ENCODE results near the gene KCNJ4. TPM values are rescaled to one million over a fixed set of nuclear protein-coding genes. Genes with fewer than 3 reads are reported as not detected.

Gene KCNJ4
- not detected in 2 replicates for total RNA-seq

- peaks cover 7% of the 10 kb centered on the region for H3K4me1 Mint-ChIP-seq
- peak within 1 kb of the TSS; percentile 77 for H3K4me3 Mint-ChIP-seq
- H3K27ac Mint-ChIP-seq, result no peak within 1 kb of the TSS
- H3K9me3 Mint-ChIP-seq, result no peaks in the 10 kb centered on the region
- no peaks in the 10 kb centered on the region for H3K36me3 Mint-ChIP-seq (ENCODE audit: low read depth)
- peaks cover 75% of the 10 kb centered on the region for H3K27me3 Mint-ChIP-seq
- intact Hi-C loops (cut with micrococcal nuclease), result no loop called here
- no peak for DNase-seq
Observed at GRCh38 chr22:38455076-38455529, at the start of gene KCNJ4. Gene KCNJ4 (minus strand): TSS chr22:38455199. CDS start chr22:38428132, 27,067 bp downstream.

- Mint-ChIP-seq H3K4me1 (peaks cover 56% of the 10 kb centered on the region), H3K9me3 (peaks cover 7% of the 10 kb centered on the region), H3K36me3 (ENCODE audit: low read depth) (peaks cover 69% of the 10 kb centered on the region), H3K27ac (peak overlapping the region; percentile 40), H3K4me3 (peak overlapping the region; percentile 99), H3K27me3 (no peaks in the 10 kb centered on the region)
- DNase-seq, result no peak
- intact Hi-C loops (cut with micrococcal nuclease), result no loop called here
Observed at GRCh38 chr22:38503021-38503420, 48.0 kb upstream of the KCNJ4 start.

- Mint-ChIP-seq H3K9me3 (peaks cover 4% of the 10 kb centered on the region), H3K4me3 (peak overlapping the region; percentile 99), H3K36me3 (ENCODE audit: low read depth) (peaks cover 74% of the 10 kb centered on the region), H3K27me3 (no peaks in the 10 kb centered on the region), H3K4me1 (peaks cover 59% of the 10 kb centered on the region), H3K27ac (no peak overlapping the region)
- no peak for DNase-seq
- intact Hi-C loops (cut with micrococcal nuclease), result no loop called here
Observed at GRCh38 chr22:38501797-38502672, 47.0 kb upstream of the KCNJ4 start.

GRCh38 chr22:38497869-38498268, 42.9 kb upstream of the KCNJ4 start:
- peaks cover 44% of the 10 kb centered on the region for H3K4me1 Mint-ChIP-seq
- H3K27ac Mint-ChIP-seq, result no peak overlapping the region
- no peak for DNase-seq
- no peak overlapping the region for H3K4me3 Mint-ChIP-seq
- no peaks in the 10 kb centered on the region for H3K9me3 Mint-ChIP-seq
- H3K27me3 Mint-ChIP-seq, result no peaks in the 10 kb centered on the region
- intact Hi-C loops (cut with micrococcal nuclease), result no loop called here
- H3K36me3 Mint-ChIP-seq (ENCODE audit: low read depth), result peaks cover 80% of the 10 kb centered on the region

GRCh38 chr22:38494939-38495338, 39.9 kb upstream of the KCNJ4 start:
- H3K27me3 Mint-ChIP-seq, result no peaks in the 10 kb centered on the region
- intact Hi-C loops (cut with micrococcal nuclease), result no loop called here
- H3K4me3 Mint-ChIP-seq, result no peak overlapping the region
- H3K4me1 Mint-ChIP-seq, result peaks cover 38% of the 10 kb centered on the region
- peak overlapping the region; percentile 37 for H3K27ac Mint-ChIP-seq
- DNase-seq, result no peak
- peaks cover 75% of the 10 kb centered on the region for H3K36me3 Mint-ChIP-seq (ENCODE audit: low read depth)
- H3K9me3 Mint-ChIP-seq, result no peaks in the 10 kb centered on the region

- intact Hi-C loops (cut with micrococcal nuclease), result no loop called here
- H3K27me3 Mint-ChIP-seq, result no peaks in the 10 kb centered on the region
- H3K9me3 Mint-ChIP-seq, result no peaks in the 10 kb centered on the region
- H3K27ac Mint-ChIP-seq, result peak overlapping the region; percentile 37
- H3K36me3 Mint-ChIP-seq (ENCODE audit: low read depth), result peaks cover 77% of the 10 kb centered on the region
- H3K4me3 Mint-ChIP-seq, result no peak overlapping the region
- no peak for DNase-seq
- peaks cover 40% of the 10 kb centered on the region for H3K4me1 Mint-ChIP-seq
Observed at GRCh38 chr22:38494498-38494897, 39.5 kb upstream of the KCNJ4 start.

- H3K36me3 Mint-ChIP-seq (ENCODE audit: low read depth), result peaks cover 79% of the 10 kb centered on the region
- peaks cover 34% of the 10 kb centered on the region for H3K4me1 Mint-ChIP-seq
- no peaks in the 10 kb centered on the region for H3K9me3 Mint-ChIP-seq
- intact Hi-C loops (cut with micrococcal nuclease), result loop anchor here (2.0 kb wide), 1 partner anchor 15 kb away; the partner anchor contains the start of gene DDX17
- H3K27ac Mint-ChIP-seq, result no peak overlapping the region
- no peak for DNase-seq
- no peak overlapping the region for H3K4me3 Mint-ChIP-seq
- no peaks in the 10 kb centered on the region for H3K27me3 Mint-ChIP-seq
Observed at GRCh38 chr22:38491707-38492348, 36.8 kb upstream of the KCNJ4 start.

GRCh38 chr22:38490915-38491314, 35.9 kb upstream of the KCNJ4 start:
- DNase-seq, result no peak
- Mint-ChIP-seq H3K27ac (peak overlapping the region; percentile 84), H3K36me3 (ENCODE audit: low read depth) (peaks cover 81% of the 10 kb centered on the region), H3K4me3 (no peak overlapping the region), H3K27me3 (no peaks in the 10 kb centered on the region), H3K4me1 (peaks cover 35% of the 10 kb centered on the region), H3K9me3 (no peaks in the 10 kb centered on the region)
- intact Hi-C loops (cut with micrococcal nuclease), result loop anchor here (2.0 kb wide), 1 partner anchor 16 kb away; the partner anchor contains the start of gene DDX17

- intact Hi-C loops (cut with micrococcal nuclease), result loop anchor here (2.0 kb wide), 1 partner anchor 16 kb away; the partner anchor contains the start of gene DDX17
- DNase-seq, result no peak
- no peaks in the 10 kb centered on the region for H3K27me3 Mint-ChIP-seq
- peak overlapping the region; percentile 84 for H3K27ac Mint-ChIP-seq
- no peak overlapping the region for H3K4me3 Mint-ChIP-seq
- no peaks in the 10 kb centered on the region for H3K9me3 Mint-ChIP-seq
- H3K4me1 Mint-ChIP-seq, result peaks cover 36% of the 10 kb centered on the region
- H3K36me3 Mint-ChIP-seq (ENCODE audit: low read depth), result peaks cover 82% of the 10 kb centered on the region
Observed at GRCh38 chr22:38490475-38490874, 35.5 kb upstream of the KCNJ4 start.

GRCh38 chr22:38489561-38490145, 34.7 kb upstream of the KCNJ4 start:
- DNase-seq, result no peak
- H3K4me1 Mint-ChIP-seq, result peaks cover 36% of the 10 kb centered on the region
- H3K27me3 Mint-ChIP-seq, result no peaks in the 10 kb centered on the region
- H3K9me3 Mint-ChIP-seq, result no peaks in the 10 kb centered on the region
- intact Hi-C loops (cut with micrococcal nuclease), result loop anchor here (2.0 kb wide), 1 partner anchor 17 kb away; the partner anchor contains the start of gene DDX17
- H3K4me3 Mint-ChIP-seq, result peak overlapping the region; percentile 19
- peak overlapping the region; percentile 48 for H3K27ac Mint-ChIP-seq
- peaks cover 83% of the 10 kb centered on the region for H3K36me3 Mint-ChIP-seq (ENCODE audit: low read depth)

GRCh38 chr22:38489142-38489541, 34.1 kb upstream of the KCNJ4 start:
- Mint-ChIP-seq H3K4me3 (no peak overlapping the region), H3K36me3 (ENCODE audit: low read depth) (peaks cover 83% of the 10 kb centered on the region), H3K9me3 (no peaks in the 10 kb centered on the region), H3K27me3 (no peaks in the 10 kb centered on the region), H3K4me1 (peaks cover 37% of the 10 kb centered on the region), H3K27ac (no peak overlapping the region)
- DNase-seq, result no peak
- intact Hi-C loops (cut with micrococcal nuclease), result no loop called here

- no peaks in the 10 kb centered on the region for H3K9me3 Mint-ChIP-seq
- H3K4me1 Mint-ChIP-seq, result peaks cover 37% of the 10 kb centered on the region
- intact Hi-C loops (cut with micrococcal nuclease), result no loop called here
- peak overlapping the region; percentile 76 for H3K27ac Mint-ChIP-seq
- no peak for DNase-seq
- no peak overlapping the region for H3K4me3 Mint-ChIP-seq
- H3K27me3 Mint-ChIP-seq, result no peaks in the 10 kb centered on the region
- H3K36me3 Mint-ChIP-seq (ENCODE audit: low read depth), result peaks cover 82% of the 10 kb centered on the region
Observed at GRCh38 chr22:38487946-38488345, 32.9 kb upstream of the KCNJ4 start.

GRCh38 chr22:38485783-38486182, 30.8 kb upstream of the KCNJ4 start:
- peaks cover 88% of the 10 kb centered on the region for H3K36me3 Mint-ChIP-seq (ENCODE audit: low read depth)
- DNase-seq, result no peak
- peak overlapping the region; percentile 62 for H3K27ac Mint-ChIP-seq
- intact Hi-C loops (cut with micrococcal nuclease), result no loop called here
- no peaks in the 10 kb centered on the region for H3K27me3 Mint-ChIP-seq
- H3K9me3 Mint-ChIP-seq, result no peaks in the 10 kb centered on the region
- H3K4me3 Mint-ChIP-seq, result no peak overlapping the region
- peaks cover 27% of the 10 kb centered on the region for H3K4me1 Mint-ChIP-seq

GRCh38 chr22:38484244-38484643, 29.2 kb upstream of the KCNJ4 start:
- intact Hi-C loops (cut with micrococcal nuclease), result no loop called here

More at GRCh38 chr22:38484244-38484643, 29.2 kb upstream of the KCNJ4 start:
- Mint-ChIP-seq H3K36me3 (ENCODE audit: low read depth) (peaks cover 79% of the 10 kb centered on the region), H3K4me1 (peaks cover 20% of the 10 kb centered on the region), H3K4me3 (no peak overlapping the region), H3K9me3 (no peaks in the 10 kb centered on the region), H3K27me3 (no peaks in the 10 kb centered on the region), H3K27ac (peak overlapping the region; percentile 57)
- DNase-seq, result no peak
